ACC112 (cell line): Measurements from ENCODE around the gene DMBT1.

ENCODE experiments used
- H2AFZ ChIP-seq: fragments of 200-600 bp; sonication (generic); one replicate; pipeline ENCODE4 v1.6.0; 2017; ENCODE audit warnings: antibody characterized with exemption, low read length; ENCODE audit not compliant: unreplicated experiment
- H3K27ac ChIP-seq: fragments of 200-600 bp; sonication (generic); 2 replicates; pipeline ENCODE4 v1.5.1; 2014; ENCODE audit warnings: low read depth, mild to moderate bottlenecking, antibody characterized with exemption, low read length, moderate library complexity
- H3K27me3 ChIP-seq: fragments of 200-600 bp; sonication (generic); 2 replicates; pipeline ENCODE4 v1.6.1; 2014; ENCODE audit warnings: mild to moderate bottlenecking, antibody characterized with exemption, low read length, moderate library complexity, mixed read lengths; ENCODE audit not compliant: insufficient read depth
- H3K36me3 ChIP-seq: fragments of 200-600 bp; sonication (generic); 2 replicates; pipeline ENCODE4 v1.6.1; 2016; ENCODE audit warnings: mild to moderate bottlenecking, antibody characterized with exemption, low read length, moderate library complexity, mixed read lengths; ENCODE audit not compliant: insufficient read depth
- H3K4me1 ChIP-seq: fragments of 200-600 bp; sonication (generic); one replicate; pipeline ENCODE4 v1.6.1; 2016; ENCODE audit warnings: low read length, mixed read lengths; ENCODE audit not compliant: insufficient read depth, unreplicated experiment, control insufficient read depth
- H3K4me3 ChIP-seq: fragments of 200-600 bp; sonication (generic); 2 replicates; pipeline ENCODE4 v1.5.1; 2014; ENCODE audit warnings: mild to moderate bottlenecking, low read depth, low read length
- H3K79me2 ChIP-seq: fragments of 200-600 bp; sonication (generic); one replicate; pipeline ENCODE4 v1.6.0; 2016; ENCODE audit warnings: low read length; ENCODE audit not compliant: control insufficient read depth, unreplicated experiment, insufficient read depth

DMBT1 gene

GRCh38 chr10:122624546-122624945 is 64.0 kb downstream of the DMBT1 start:
- no peak overlapping the region for H2AFZ ChIP-seq
- H3K27me3 ChIP-seq = peaks cover 18% of the 10 kb centered on the region; the same call in 1 of the 2 replicates
- H3K36me3 ChIP-seq = no peaks in the 10 kb centered on the region
- H3K4me3 ChIP-seq = no peak overlapping the region
- no peaks in the 10 kb centered on the region for H3K4me1 ChIP-seq
- H3K27ac ChIP-seq = no peak overlapping the region
- no peaks in the 10 kb centered on the region for H3K79me2 ChIP-seq

GRCh38 chr10:122630526-122630925 is 70.0 kb downstream of the DMBT1 start:
- no peak overlapping the region for H2AFZ ChIP-seq
- no peaks in the 10 kb centered on the region for H3K4me1 ChIP-seq
- H3K27ac ChIP-seq = no peak overlapping the region
- no peaks in the 10 kb centered on the region for H3K36me3 ChIP-seq
- no peaks in the 10 kb centered on the region for H3K79me2 ChIP-seq
- H3K27me3 ChIP-seq = peaks cover 14% of the 10 kb centered on the region; the same call in 1 of the 2 replicates
- no peak overlapping the region for H3K4me3 ChIP-seq

GRCh38 chr10:122632031-122632430 is 71.5 kb downstream of the DMBT1 start:
- no peaks in the 10 kb centered on the region for H3K36me3 ChIP-seq
- H3K4me1 ChIP-seq = no peaks in the 10 kb centered on the region
- peaks cover 14% of the 10 kb centered on the region; the same call in 1 of the 2 replicates for H3K27me3 ChIP-seq
- no peaks in the 10 kb centered on the region for H3K79me2 ChIP-seq
- H3K27ac ChIP-seq = no peak overlapping the region
- no peak overlapping the region for H3K4me3 ChIP-seq
- H2AFZ ChIP-seq = no peak overlapping the region

GRCh38 chr10:122632576-122632975 is 72.0 kb downstream of the DMBT1 start:
- no peak overlapping the region for H3K27ac ChIP-seq
- no peak overlapping the region for H2AFZ ChIP-seq
- H3K4me1 ChIP-seq = no peaks in the 10 kb centered on the region
- H3K79me2 ChIP-seq = no peaks in the 10 kb centered on the region
- H3K27me3 ChIP-seq = peaks cover 14% of the 10 kb centered on the region; the same call in 1 of the 2 replicates
- H3K36me3 ChIP-seq = no peaks in the 10 kb centered on the region
- no peak overlapping the region for H3K4me3 ChIP-seq

GRCh38 chr10:122636953-122637352 is 76.4 kb downstream of the DMBT1 start:
- Histone ChIP-seq H3K27ac (no peak overlapping the region), H2AFZ (no peak overlapping the region), H3K27me3 (peaks cover 6% of the 10 kb centered on the region; the same call in 1 of the 2 replicates), H3K36me3 (no peaks in the 10 kb centered on the region), H3K79me2 (no peaks in the 10 kb centered on the region), H3K4me3 (no peak overlapping the region), H3K4me1 (no peaks in the 10 kb centered on the region)

- no peak overlapping the region for H3K4me3 ChIP-seq
- H3K27ac ChIP-seq = no peak overlapping the region
- no peaks in the 10 kb centered on the region for H3K79me2 ChIP-seq
- H2AFZ ChIP-seq = no peak overlapping the region
- no peaks in the 10 kb centered on the region for H3K4me1 ChIP-seq
- H3K27me3 ChIP-seq = peaks cover 6% of the 10 kb centered on the region; the same call in 1 of the 2 replicates
- H3K36me3 ChIP-seq = no peaks in the 10 kb centered on the region
These were observed 76.8 kb downstream of the DMBT1 start for GRCh38 chr10:122637376-122637775.

GRCh38 chr10:122638106-122638505 is 77.6 kb downstream of the DMBT1 start:
- Histone ChIP-seq H3K4me3 (no peak overlapping the region), H3K36me3 (no peaks in the 10 kb centered on the region), H3K27ac (no peak overlapping the region), H2AFZ (no peak overlapping the region), H3K27me3 (peaks cover 6% of the 10 kb centered on the region; the same call in 1 of the 2 replicates), H3K4me1 (no peaks in the 10 kb centered on the region), H3K79me2 (no peaks in the 10 kb centered on the region)

- peaks cover 4% of the 10 kb centered on the region; the same call in 1 of the 2 replicates for H3K27me3 ChIP-seq
- no peaks in the 10 kb centered on the region for H3K36me3 ChIP-seq
- H2AFZ ChIP-seq = no peak overlapping the region
- no peak overlapping the region for H3K27ac ChIP-seq
- H3K4me3 ChIP-seq = no peak overlapping the region
- no peaks in the 10 kb centered on the region for H3K79me2 ChIP-seq
- H3K4me1 ChIP-seq = no peaks in the 10 kb centered on the region
These were observed 79.2 kb downstream of the DMBT1 start for GRCh38 chr10:122639801-122640200.

GRCh38 chr10:122640921-122641320 is 80.4 kb downstream of the DMBT1 start:
- no peaks in the 10 kb centered on the region for H3K79me2 ChIP-seq
- no peak overlapping the region for H3K27ac ChIP-seq
- no peaks in the 10 kb centered on the region for H3K4me1 ChIP-seq
- H3K4me3 ChIP-seq = no peak overlapping the region
- H3K27me3 ChIP-seq = no peaks in the 10 kb centered on the region
- H2AFZ ChIP-seq = no peak overlapping the region
- no peaks in the 10 kb centered on the region for H3K36me3 ChIP-seq

GRCh38 chr10:122642726-122643605 is 82.4 kb downstream of the DMBT1 start:
- Histone ChIP-seq H3K4me3 (no peak overlapping the region), H3K27ac (no peak overlapping the region), H3K36me3 (no peaks in the 10 kb centered on the region), H3K27me3 (no peaks in the 10 kb centered on the region), H3K79me2 (no peaks in the 10 kb centered on the region), H2AFZ (no peak overlapping the region), H3K4me1 (no peaks in the 10 kb centered on the region)

- Histone ChIP-seq H2AFZ (no peak overlapping the region), H3K79me2 (no peaks in the 10 kb centered on the region), H3K27ac (no peak overlapping the region), H3K4me3 (no peak overlapping the region), H3K4me1 (no peaks in the 10 kb centered on the region), H3K36me3 (no peaks in the 10 kb centered on the region), H3K27me3 (no peaks in the 10 kb centered on the region)
These were observed 83.5 kb downstream of the DMBT1 start for GRCh38 chr10:122643931-122644534.
